ENCODE measurements around the gene SLC66A2.

DNA sequence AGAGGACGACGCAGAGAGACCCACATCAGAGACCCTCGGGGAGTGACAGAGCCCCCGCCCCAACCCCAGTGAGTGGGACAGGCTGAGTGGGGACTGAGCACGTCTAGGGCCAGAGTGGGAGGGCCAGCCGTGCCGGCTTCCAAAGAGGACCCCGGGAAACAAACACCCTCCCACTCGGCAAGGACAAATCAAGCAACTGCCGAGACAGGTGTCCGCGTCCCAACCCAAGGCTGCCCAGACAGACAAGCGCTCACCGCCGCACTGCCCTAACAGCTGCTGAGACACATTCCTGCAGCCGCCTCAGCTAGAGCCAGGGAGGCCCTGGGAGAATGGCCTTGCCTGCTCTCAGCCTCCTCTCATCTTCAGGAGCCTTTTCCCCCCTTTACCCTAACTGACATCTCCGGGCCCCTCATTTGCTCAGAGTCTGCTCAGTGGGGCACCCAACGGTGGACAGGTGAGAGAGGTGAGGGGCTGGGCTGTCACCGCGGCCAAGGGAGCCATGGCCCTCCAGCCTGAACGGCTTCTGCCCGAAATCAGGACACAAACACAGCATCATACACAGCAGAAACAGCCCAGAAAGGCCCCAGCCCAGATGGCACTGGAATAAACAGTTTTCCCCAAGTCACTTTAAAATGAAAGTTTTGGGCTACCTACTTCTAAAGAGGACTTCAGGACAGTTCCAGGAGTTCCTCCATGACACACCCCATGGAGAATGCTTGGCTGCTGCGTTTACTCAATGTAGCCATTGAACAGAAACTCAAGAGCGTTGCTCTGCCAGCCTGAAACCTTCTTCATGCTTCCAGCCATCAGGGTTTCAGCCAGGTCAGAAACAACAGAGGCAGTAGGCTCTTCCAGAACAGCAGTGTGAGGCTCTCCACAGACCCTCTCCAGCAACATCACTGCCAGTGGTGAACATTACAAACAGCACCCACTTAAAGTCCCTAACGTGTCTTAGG is 23.6 kb downstream of the SLC66A2 start:
- TF ChIP-seq, protein P1, sequence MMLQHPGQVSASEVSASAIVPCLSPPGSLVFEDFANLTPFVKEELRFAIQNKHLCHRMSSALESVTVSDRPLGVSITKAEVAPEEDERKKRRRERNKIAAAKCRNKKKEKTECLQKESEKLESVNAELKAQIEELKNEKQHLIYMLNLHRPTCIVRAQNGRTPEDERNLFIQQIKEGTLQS (IDR thresholded peaks at IDR 0.05; ENCODE audit: borderline replicate concordance, extremely low read depth, low read depth, low read length): no peak
- no peak for TF ChIP-seq SRF (IDR thresholded peaks at IDR 0.05; ENCODE audit: low read depth in 2 of 2, low read length in 2 of 2)

All from GM12878 (cell line).